WI38 (cell line): ENCODE data around the gene DPF3.

ENCODE experiments used
- H3K4me3 ChIP-seq: 2 replicates; pipeline ENCODE4 v1.5.1; 2011; ENCODE audit warnings: low read depth, mild to moderate bottlenecking, control low read depth, low read length
- CTCF ChIP-seq: IDR thresholded peaks from 2 replicates; pipeline ENCODE4 v1.5.1; 2012; ENCODE audit warnings: low read depth, mild to moderate bottlenecking, control low read depth, low read length

Gene DPF3

GRCh38 chr14:72604133-72604532 is 289.8 kb downstream of the DPF3 start:
- no peak overlapping the region for H3K4me3 ChIP-seq
- TF ChIP-seq CTCF: no peak

GRCh38 chr14:72603639-72604038 is 290.3 kb downstream of the DPF3 start:
- H3K4me3 ChIP-seq: no peak overlapping the region

GRCh38 chr14:72600551-72601330 is 293.2 kb downstream of the DPF3 start:
- TF ChIP-seq CTCF: no peak
- H3K4me3 ChIP-seq: no peak overlapping the region

More at GRCh38 chr14:72603639-72604038, 290.3 kb downstream of the DPF3 start:
- TF ChIP-seq CTCF: no peak

- H3K4me3 ChIP-seq: no peak overlapping the region
- no peak for TF ChIP-seq CTCF
Observed at GRCh38 chr14:72599579-72600470, 294.1 kb downstream of the DPF3 start.

- no peak for TF ChIP-seq CTCF
- no peak overlapping the region for H3K4me3 ChIP-seq
Observed at GRCh38 chr14:72598306-72598705, 295.6 kb downstream of the DPF3 start.

- no peak for TF ChIP-seq CTCF
- no peak overlapping the region for H3K4me3 ChIP-seq
Observed at GRCh38 chr14:72597252-72598233, 296.4 kb downstream of the DPF3 start.
